NCI-H2107 (cell line): ENCODE measurements around the gene EPHB2.

Experiments used
- DNase-seq: peaks from one replicate; lab custom pipeline; 2025; lab: John Stamatoyannopoulos, UW

Gene EPHB2

GRCh38 chr1:22801761-22802160 is 91.1 kb downstream of the EPHB2 start:
- no peak for DNase-seq

- DNase-seq = no peak
Observed at GRCh38 chr1:22803833-22804232, 93.2 kb downstream of the EPHB2 start.

DNA sequence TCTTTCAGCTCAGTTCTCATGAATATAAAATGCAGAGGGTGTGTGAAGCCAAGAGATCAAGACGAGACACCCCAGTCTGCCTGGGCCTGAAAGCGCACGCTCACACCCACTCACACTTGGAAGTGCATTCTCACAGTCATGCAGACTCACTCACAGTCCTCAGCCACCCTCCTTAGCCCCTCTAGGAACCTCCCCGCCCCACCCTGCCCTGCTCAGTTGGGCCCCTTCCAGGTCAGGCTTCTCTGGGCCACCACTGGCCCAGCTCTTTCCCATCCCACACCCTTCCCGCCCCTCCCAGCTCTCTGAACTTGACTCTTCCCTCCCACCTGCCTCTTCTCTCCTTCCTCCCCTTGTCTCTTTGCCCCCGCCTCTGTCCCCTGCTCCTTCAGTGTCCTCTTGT is 93.8 kb downstream of the EPHB2 start:
- DNase-seq = no peak

GRCh38 chr1:22804969-22805671 is 94.5 kb downstream of the EPHB2 start:
- DNase-seq = no peak

DNA sequence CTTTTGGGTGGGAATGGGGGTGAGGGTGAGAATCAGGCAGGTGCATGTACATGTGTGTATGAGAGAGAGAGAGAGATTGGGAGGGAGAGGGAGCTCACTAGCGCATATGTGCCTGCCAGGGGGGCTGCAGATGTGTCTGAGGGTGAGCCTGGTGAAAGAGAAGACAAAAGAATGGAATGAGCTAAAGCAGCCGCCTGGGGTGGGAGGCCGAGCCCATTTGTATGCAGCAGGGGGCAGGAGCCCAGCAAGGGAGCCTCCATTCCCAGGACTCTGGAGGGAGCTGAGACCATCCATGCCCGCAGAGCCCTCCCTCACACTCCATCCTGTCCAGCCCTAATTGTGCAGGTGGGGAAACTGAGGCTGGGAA is 95.0 kb downstream of the EPHB2 start:
- DNase-seq = no peak

DNA sequence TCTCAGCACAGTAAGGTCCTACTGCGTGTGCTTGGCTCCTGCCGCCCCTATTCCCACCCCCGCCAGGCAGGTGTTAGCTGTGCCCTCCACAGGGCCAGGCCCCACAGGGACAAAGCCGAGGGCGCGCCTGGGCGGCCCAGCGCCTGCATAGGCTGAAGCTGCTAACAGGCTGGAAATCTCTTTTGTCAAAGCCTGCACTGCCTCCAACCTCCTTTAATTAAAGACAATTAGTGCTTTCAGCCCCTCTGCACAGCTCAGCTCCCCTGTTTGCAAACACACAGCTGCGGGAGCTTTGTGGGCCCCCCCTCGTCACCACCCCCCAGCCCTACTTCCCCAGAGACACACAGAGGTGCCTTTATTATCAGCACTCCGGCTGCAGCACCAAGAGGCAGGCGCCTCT is 95.9 kb downstream of the EPHB2 start:
- DNase-seq = no peak

DNA sequence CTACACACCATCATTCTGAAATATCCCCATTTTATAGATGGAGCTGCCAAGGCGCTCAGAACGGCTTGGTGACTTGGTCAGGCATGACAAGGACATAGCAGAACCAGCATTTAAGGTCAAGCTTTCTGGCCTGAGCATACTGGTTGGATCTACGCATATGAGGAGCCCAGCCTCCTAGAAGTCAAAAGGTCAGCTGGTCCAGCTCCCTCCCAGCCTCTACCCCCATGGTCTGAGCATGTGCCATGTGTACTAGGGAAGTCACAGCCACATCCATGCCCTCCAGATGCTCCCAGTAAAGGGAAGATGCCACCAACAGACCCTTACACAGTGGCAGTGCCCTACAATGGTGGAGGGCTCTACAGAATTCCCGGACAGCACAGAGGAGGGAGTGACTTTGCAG is 96.7 kb downstream of the EPHB2 start:
- DNase-seq = no peak

- no peak for DNase-seq
Observed at GRCh38 chr1:22808186-22808675, 97.6 kb downstream of the EPHB2 start.

GRCh38 chr1:22808676-22809483 is 98.2 kb downstream of the EPHB2 start:
- no peak for DNase-seq

GRCh38 chr1:22809783-22810182 is 99.1 kb downstream of the EPHB2 start:
- DNase-seq = no peak

GRCh38 chr1:22810378-22810777 is 99.7 kb downstream of the EPHB2 start:
- no peak for DNase-seq

GRCh38 chr1:22812092-22812880 is 101.6 kb downstream of the EPHB2 start:
- no peak for DNase-seq

DNA sequence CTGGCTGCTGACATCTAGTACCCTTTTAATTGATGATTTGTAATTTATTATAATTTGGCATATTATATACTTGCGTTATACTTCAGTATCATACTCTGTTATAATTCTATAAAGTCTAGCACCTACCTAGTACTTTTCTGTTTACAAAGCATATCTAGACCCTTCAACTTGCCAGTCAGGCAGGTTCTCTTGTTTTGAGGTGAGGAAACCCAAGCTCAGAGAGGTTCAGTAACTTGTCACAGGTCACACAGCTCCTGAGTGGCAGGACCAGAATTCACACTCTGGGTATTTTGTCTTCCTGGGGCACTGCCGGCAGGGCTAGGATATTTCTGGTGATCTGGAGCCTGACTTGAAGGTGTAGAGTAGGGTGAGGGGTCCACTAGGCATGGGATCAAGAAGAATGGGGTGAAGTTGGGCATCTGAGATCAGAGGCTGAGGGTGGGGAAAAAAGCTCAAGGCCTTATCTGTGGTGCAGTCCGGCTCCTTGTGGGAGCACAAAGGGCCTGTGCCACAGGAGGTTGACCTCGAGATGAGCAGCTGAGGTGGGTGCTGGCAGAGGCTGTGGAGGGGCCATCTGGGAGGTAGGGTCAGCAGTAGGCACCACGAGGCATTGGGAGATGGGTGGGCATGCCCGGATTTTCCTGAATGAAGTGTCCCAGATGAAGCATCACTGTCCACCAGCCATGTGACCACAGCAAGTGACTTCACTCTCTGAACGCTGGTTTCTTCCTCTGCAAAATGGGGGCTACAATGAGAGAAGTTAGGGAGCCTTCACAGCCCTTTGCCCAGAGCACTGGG is 102.6 kb downstream of the EPHB2 start:
- DNase-seq = no peak

- peak; percentile 38 for DNase-seq
Observed at GRCh38 chr1:22814176-22815042, 103.8 kb downstream of the EPHB2 start.

GRCh38 chr1:22815043-22815365 is 104.4 kb downstream of the EPHB2 start:
- no peak for DNase-seq

- DNase-seq = no peak
Observed at GRCh38 chr1:22815421-22816066, 104.9 kb downstream of the EPHB2 start.

GRCh38 chr1:22816067-22816775 is 105.6 kb downstream of the EPHB2 start:
- no peak for DNase-seq

DNA sequence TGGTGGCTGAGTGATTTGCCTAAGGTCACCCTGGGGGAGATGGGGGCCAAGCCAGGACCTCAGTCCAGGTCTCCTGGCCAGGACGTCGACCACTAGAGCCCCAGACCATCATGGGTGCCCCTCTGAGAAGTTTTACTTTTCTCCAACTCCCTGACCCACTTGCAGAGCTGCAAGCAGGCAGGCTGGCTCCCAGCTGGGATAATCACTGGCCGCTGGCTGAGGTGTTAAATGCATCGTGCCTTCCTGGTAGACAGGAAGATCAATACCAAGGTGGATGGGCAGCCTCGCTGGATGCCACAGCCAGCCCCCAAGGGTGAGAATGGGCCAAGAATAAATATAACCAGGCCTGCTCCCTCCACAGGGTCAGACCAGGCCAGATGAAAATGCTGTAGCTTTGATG is 106.2 kb downstream of the EPHB2 start:
- no peak for DNase-seq

GRCh38 chr1:22817462-22817861 is 106.8 kb downstream of the EPHB2 start:
- no peak for DNase-seq
